T follicular helper cell (primary cell): ENCODE results near the gene LIPC.

Experiments used
- DNase-seq: peaks from one replicate; pipeline ENCODE4 v3.0.0-alpha.2; 2020; ENCODE audit warnings: low read depth

Gene LIPC

GRCh38 chr15:58458076-58458475 is 26.3 kb downstream of the LIPC start:
- no peak for DNase-seq

GRCh38 chr15:58459045-58459444 is 27.3 kb downstream of the LIPC start:
- no peak for DNase-seq

GRCh38 chr15:58459560-58459959 is 27.8 kb downstream of the LIPC start:
- DNase-seq = no peak

GRCh38 chr15:58460116-58460790 is 28.5 kb downstream of the LIPC start:
- DNase-seq = no peak

GRCh38 chr15:58460872-58461271 is 29.1 kb downstream of the LIPC start:
- no peak for DNase-seq

- no peak for DNase-seq
Measured at GRCh38 chr15:58462547-58462946, 30.8 kb downstream of the LIPC start.

GRCh38 chr15:58462973-58463663 is 31.3 kb downstream of the LIPC start:
- DNase-seq = no peak

- no peak for DNase-seq
Measured at GRCh38 chr15:58463815-58464650, 32.2 kb downstream of the LIPC start.

GRCh38 chr15:58465070-58465469 is 33.3 kb downstream of the LIPC start:
- DNase-seq = no peak

- no peak for DNase-seq
Measured at GRCh38 chr15:58465866-58466517, 34.2 kb downstream of the LIPC start.

- DNase-seq = no peak
Measured at GRCh38 chr15:58466566-58466965, 34.8 kb downstream of the LIPC start.

GRCh38 chr15:58467121-58467721 is 35.4 kb downstream of the LIPC start:
- no peak for DNase-seq

- no peak for DNase-seq
Measured at GRCh38 chr15:58467722-58468423, 36.1 kb downstream of the LIPC start.

GRCh38 chr15:58469432-58470353 is 37.9 kb downstream of the LIPC start:
- no peak for DNase-seq

GRCh38 chr15:58471348-58471747 is 39.6 kb downstream of the LIPC start:
- no peak for DNase-seq

GRCh38 chr15:58472221-58472620 is 40.4 kb downstream of the LIPC start:
- no peak for DNase-seq

GRCh38 chr15:58472821-58473581 is 41.2 kb downstream of the LIPC start:
- no peak for DNase-seq

- no peak for DNase-seq
Measured at GRCh38 chr15:58473724-58474123, 41.9 kb downstream of the LIPC start.

- no peak for DNase-seq
Measured at GRCh38 chr15:58474741-58475323, 43.0 kb downstream of the LIPC start.
